PFSK-1 (cell line): ENCODE measurements around the gene CCS.

Source experiments
- FOXP2 ChIP-seq: optimal IDR thresholded peaks from 2 replicates; pipeline ENCODE3; 2011; ENCODE audit warnings: borderline replicate concordance, control low read depth, inconsistent platforms; ENCODE audit not compliant: insufficient read depth; ENCODE audit errors: extremely low read length, extremely low read depth
- POLR2AphosphoS5 ChIP-seq: IDR thresholded peaks from 2 replicates; pipeline ENCODE4 v1.6.1; 2012; ENCODE audit warnings: low read depth, mild to moderate bottlenecking, control low read depth, low read length, moderate library complexity
- REST ChIP-seq, 2 experiments: IDR thresholded peaks; 2 replicates each; pipeline versions ENCODE4 v1.6.1 to v1.8.0; 2011 to 2012; ENCODE audit warnings: low read depth in 2 of 2, low read length in 2 of 2, control low read depth in 1 of 2, inconsistent platforms in 1 of 2, mild to moderate bottlenecking in 1 of 2, moderate library complexity in 1 of 2; ENCODE audit not compliant: insufficient read depth in 1 of 2
- SIN3A ChIP-seq: IDR thresholded peaks from 2 replicates; pipeline ENCODE4 v1.6.1; 2012; ENCODE audit warnings: mild to moderate bottlenecking, low read length, moderate library complexity, borderline replicate concordance; ENCODE audit not compliant: insufficient read depth
- TAF1 ChIP-seq: IDR thresholded peaks from 2 replicates; pipeline ENCODE4 v1.6.1; 2012; ENCODE audit warnings: low read length, control low read depth, borderline replicate concordance; ENCODE audit not compliant: insufficient read depth

- TF ChIP-seq POLR2AphosphoS5 (no peak), REST (IDR thresholded peaks at IDR 0.05; ENCODE audit: insufficient read depth in 1 of 2, low read depth in 2 of 2, low read length in 2 of 2) (no peak), TAF1 (no peak), SIN3A (no peak), FOXP2 (no peak)
Measured at GRCh38 chr11:66554602-66555001, 38.4 kb upstream of the CCS start.
